Breast epithelium (tissue), 3 donors: ENCODE results near the gene NCOA1.
"Not testable (repeated sequence)": the region's sequence is repeated elsewhere in the genome, so short reads cannot be mapped to it uniquely, and the experiment has no call there.

Source experiments
- POLR2A ChIP-seq: fragments of 450-650 bp; IDR thresholded peaks from one replicate; pipeline ENCODE4 v1.6.1; 2016; ENCODE audit warnings: antibody characterized with exemption, mild to moderate bottlenecking, moderate library complexity
- TF ChIP-seq, protein P1 (sequence below), 3 donors: fragments of 450-650 bp; IDR thresholded peaks; one replicate each; pipeline ENCODE4 v1.5.1; 2016 to 2017; ENCODE audit warnings: antibody characterized with exemption in 3 of 3, mild to moderate bottlenecking in 3 of 3, moderate library complexity in 3 of 3

GRCh38 chr2:24533574-24533973, 42.5 kb downstream of the NCOA1 start:
- TF ChIP-seq, protein P1, sequence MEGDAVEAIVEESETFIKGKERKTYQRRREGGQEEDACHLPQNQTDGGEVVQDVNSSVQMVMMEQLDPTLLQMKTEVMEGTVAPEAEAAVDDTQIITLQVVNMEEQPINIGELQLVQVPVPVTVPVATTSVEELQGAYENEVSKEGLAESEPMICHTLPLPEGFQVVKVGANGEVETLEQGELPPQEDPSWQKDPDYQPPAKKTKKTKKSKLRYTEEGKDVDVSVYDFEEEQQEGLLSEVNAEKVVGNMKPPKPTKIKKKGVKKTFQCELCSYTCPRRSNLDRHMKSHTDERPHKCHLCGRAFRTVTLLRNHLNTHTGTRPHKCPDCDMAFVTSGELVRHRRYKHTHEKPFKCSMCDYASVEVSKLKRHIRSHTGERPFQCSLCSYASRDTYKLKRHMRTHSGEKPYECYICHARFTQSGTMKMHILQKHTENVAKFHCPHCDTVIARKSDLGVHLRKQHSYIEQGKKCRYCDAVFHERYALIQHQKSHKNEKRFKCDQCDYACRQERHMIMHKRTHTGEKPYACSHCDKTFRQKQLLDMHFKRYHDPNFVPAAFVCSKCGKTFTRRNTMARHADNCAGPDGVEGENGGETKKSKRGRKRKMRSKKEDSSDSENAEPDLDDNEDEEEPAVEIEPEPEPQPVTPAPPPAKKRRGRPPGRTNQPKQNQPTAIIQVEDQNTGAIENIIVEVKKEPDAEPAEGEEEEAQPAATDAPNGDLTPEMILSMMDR (IDR thresholded peaks at IDR 0.05), result not testable (repeated sequence)
- TF ChIP-seq POLR2A, result not testable (repeated sequence)
